Neuronal stem cell (in vitro differentiated cells): ENCODE data around the gene CAMTA1.

Experiments used
- DNase-seq: peaks from one replicate; pipeline ENCODE4 v3.0.0-alpha.2; 2013; ENCODE audit warnings: low spot score
- H2AFZ ChIP-seq: one replicate; pipeline ENCODE4 v1.6.1; 2013; ENCODE audit warnings: mild to moderate bottlenecking, low read length, inconsistent platforms
- H2AK5ac ChIP-seq: 2 replicates; pipeline ENCODE4 v1.6.1; 2013; ENCODE audit warnings: low read depth, mild to moderate bottlenecking, inconsistent platforms, low read length, moderate library complexity, mixed read lengths
- H2BK120ac ChIP-seq: 2 replicates; pipeline ENCODE4 v1.6.1; 2013; ENCODE audit warnings: low read depth, mild to moderate bottlenecking, inconsistent platforms, low read length, moderate library complexity, mixed read lengths
- H2BK12ac ChIP-seq: one replicate; pipeline ENCODE4 v1.6.1; 2013; ENCODE audit warnings: low read length, inconsistent platforms
- H2BK15ac ChIP-seq: 2 replicates; pipeline ENCODE4 v1.6.1; 2013; ENCODE audit warnings: mild to moderate bottlenecking, low read length, inconsistent platforms, mixed read lengths
- H2BK5ac ChIP-seq: one replicate; pipeline ENCODE4 v1.6.1; 2013; ENCODE audit warnings: inconsistent platforms, mild to moderate bottlenecking, low read length, moderate library complexity
- H3K14ac ChIP-seq: one replicate; pipeline ENCODE4 v1.6.1; 2013; ENCODE audit warnings: low read length, inconsistent platforms
- H3K18ac ChIP-seq: 2 replicates; pipeline ENCODE4 v1.6.1; 2013; ENCODE audit warnings: low read length, inconsistent platforms
- H3K23ac ChIP-seq: 2 replicates; pipeline ENCODE4 v1.6.1; 2013; ENCODE audit warnings: low read depth, mild to moderate bottlenecking, mixed read lengths, low read length, inconsistent platforms; ENCODE audit not compliant: poor library complexity
- H3K27ac ChIP-seq: replicated peaks from 3 replicates; pipeline ENCODE4 v1.5.1; 2013; ENCODE audit warnings: low read length, inconsistent platforms
- H3K27me3 ChIP-seq, 3 experiments: 2 replicates each; pipeline ENCODE4 v1.6.1; 2013; ENCODE audit warnings: low read length in 3 of 3, mild to moderate bottlenecking in 2 of 3, inconsistent platforms in 1 of 3, low read depth in 1 of 3, mixed read lengths in 1 of 3, moderate library complexity in 1 of 3; ENCODE audit not compliant: control insufficient read depth in 3 of 3, insufficient read depth in 3 of 3
- H3K36me3 ChIP-seq, 2 donors: replicated peaks in 1 of 2; 2 replicates each; pipeline ENCODE4 v1.6.1; 2013; ENCODE audit warnings: low read length in 2 of 2; ENCODE audit not compliant: control insufficient read depth in 2 of 2, insufficient read depth in 2 of 2
- H3K4ac ChIP-seq: 2 replicates; pipeline ENCODE4 v1.6.1; 2013; ENCODE audit warnings: inconsistent platforms, mild to moderate bottlenecking, low read length, moderate library complexity
- H3K4me1 ChIP-seq, 2 donors: 1 replicate in 1 of 2; 2 replicates in 1 of 2; pipeline ENCODE4 v1.6.1; 2013; ENCODE audit warnings: low read length in 2 of 2, low read depth in 1 of 2; ENCODE audit not compliant: control insufficient read depth in 2 of 2, insufficient read depth in 1 of 2
- H3K4me2 ChIP-seq: one replicate; pipeline ENCODE4 v1.6.1; 2013; ENCODE audit warnings: mild to moderate bottlenecking, low read length, inconsistent platforms; ENCODE audit not compliant: insufficient read depth, poor library complexity, severe bottlenecking
- H3K4me3 ChIP-seq, 2 donors: 2 replicates each; pipeline ENCODE4 v1.5.1; 2013; ENCODE audit warnings: low read length in 2 of 2, mild to moderate bottlenecking in 2 of 2, inconsistent platforms in 1 of 2, moderate library complexity in 1 of 2
- H3K79me1 ChIP-seq: one replicate; pipeline ENCODE4 v1.6.1; 2013; ENCODE audit warnings: low read depth, mild to moderate bottlenecking, inconsistent platforms, low read length, moderate library complexity
- H3K9ac ChIP-seq: one replicate; pipeline ENCODE4 v1.6.1; 2013; ENCODE audit warnings: mild to moderate bottlenecking, low read depth, low read length, inconsistent platforms; ENCODE audit not compliant: poor library complexity
- H3K9me3 ChIP-seq, 2 donors: replicated peaks in 1 of 2; 2 replicates each; pipeline versions ENCODE3 to v1.6.1; 2013; ENCODE audit warnings: low read length in 2 of 2, mild to moderate bottlenecking in 2 of 2, inconsistent platforms in 1 of 2, low read depth in 1 of 2, mixed read lengths in 1 of 2, moderate library complexity in 1 of 2; ENCODE audit not compliant: control insufficient read depth in 2 of 2, insufficient read depth in 1 of 2
- H4K8ac ChIP-seq: one replicate; pipeline ENCODE4 v1.6.1; 2013; ENCODE audit warnings: low read depth, mild to moderate bottlenecking, inconsistent platforms, low read length, moderate library complexity
- H4K91ac ChIP-seq: one replicate; pipeline ENCODE4 v1.6.1; 2013; ENCODE audit warnings: low read length, low read depth, mild to moderate bottlenecking, inconsistent platforms; ENCODE audit not compliant: poor library complexity
- WGBS, 2 donors: extraction: QIAGEN DNeasy Blood & Tissue Kit; methylation state at CpG; one replicate each; pipeline ENCODE4 v1.1.7; 2013; ENCODE audit warnings: missing lambda C conversion rate in 2 of 2, mixed read lengths in 1 of 2; ENCODE audit not compliant: insufficient read length in 2 of 2, insufficient replicate concordance in 1 of 2; ENCODE audit errors: extremely low coverage in 2 of 2; 5-methylcytosine and 5-hydroxymethylcytosine counted together

The CAMTA1 gene

DNA sequence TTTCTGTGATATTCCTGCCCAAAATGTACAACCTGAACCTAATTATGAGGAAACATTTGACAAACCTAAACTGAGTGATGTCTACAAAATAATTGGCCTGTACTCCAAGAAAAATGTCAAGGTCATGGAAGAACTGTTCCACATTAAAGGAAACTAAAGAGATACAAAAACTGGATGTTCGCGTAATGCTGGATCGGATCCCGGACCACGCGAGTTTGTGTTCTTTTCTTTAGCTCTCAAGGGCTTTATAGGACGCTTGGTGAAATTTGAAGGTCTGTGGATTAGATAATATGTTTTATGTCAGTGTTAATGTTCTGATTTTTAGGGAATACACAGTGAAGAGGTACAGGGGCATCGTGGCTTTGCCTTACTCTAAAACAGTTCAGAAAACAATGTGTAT is 400.5 kb downstream of the CAMTA1 start:
- no peak overlapping the region for H3K27ac ChIP-seq
- no peak overlapping the region for H2BK120ac ChIP-seq
- H4K8ac ChIP-seq: no peak overlapping the region
- H3K18ac ChIP-seq: no peak overlapping the region
- no peak overlapping the region for H3K4me2 ChIP-seq
- no peaks in the 10 kb centered on the region for H3K9me3 ChIP-seq
- H2AFZ ChIP-seq: no peak overlapping the region
- no peak overlapping the region for H2BK5ac ChIP-seq
- H2BK12ac ChIP-seq: no peak overlapping the region
- no peaks in the 10 kb centered on the region for H3K27me3 ChIP-seq
- no peak overlapping the region for H4K91ac ChIP-seq
- no peaks in the 10 kb centered on the region for H3K4me1 ChIP-seq
- no peaks in the 10 kb centered on the region for H3K79me1 ChIP-seq
- no peaks in the 10 kb centered on the region for H3K36me3 ChIP-seq
- no peak overlapping the region for H2BK15ac ChIP-seq
- no peak overlapping the region for H3K9ac ChIP-seq
- no peak overlapping the region for H3K4ac ChIP-seq
- no peak for DNase-seq
- WGBS, 2 donors: no CpG with 5 or more reads among the region's 8 CpGs
- no peak overlapping the region for H3K14ac ChIP-seq
- no peak overlapping the region for H3K23ac ChIP-seq
- H3K4me3 ChIP-seq: no peak overlapping the region
- no peak overlapping the region for H2AK5ac ChIP-seq

DNA sequence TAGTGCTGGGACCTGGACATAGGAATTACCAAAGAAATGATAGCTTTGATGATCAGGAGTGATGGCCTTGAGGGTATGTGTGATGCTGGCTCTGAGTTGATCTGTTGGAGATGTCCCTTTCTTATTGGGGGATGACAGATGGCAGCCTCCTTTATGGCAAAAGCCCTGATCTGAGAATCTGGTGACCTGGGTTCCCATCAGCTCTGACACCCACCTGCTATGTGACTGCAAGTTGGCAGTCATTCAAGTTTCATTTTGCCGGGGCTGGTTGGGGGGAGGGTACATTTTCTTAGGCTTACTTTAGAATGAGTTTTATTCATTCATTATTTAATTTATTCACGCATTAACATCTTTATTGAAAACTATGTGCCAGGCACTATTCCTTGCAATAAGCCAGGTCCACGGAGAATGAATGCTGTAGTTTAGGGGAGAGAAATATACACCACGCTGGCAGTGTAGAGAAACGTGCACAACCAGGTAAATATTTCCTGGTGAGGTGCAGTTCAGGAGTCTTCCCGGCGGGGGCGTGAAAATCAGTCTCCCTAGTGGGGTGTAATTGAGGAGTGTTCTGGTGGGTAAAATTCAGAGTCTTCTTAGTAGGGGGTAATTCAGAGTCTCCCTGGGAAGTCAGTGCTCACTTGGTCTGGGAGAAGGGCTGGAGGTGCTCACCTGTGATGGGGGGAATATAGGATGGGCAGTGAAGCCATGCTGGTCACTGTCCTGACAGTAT is 401.3 kb downstream of the CAMTA1 start:
- no peak overlapping the region for H3K18ac ChIP-seq
- H3K36me3 ChIP-seq: no peaks in the 10 kb centered on the region
- no peak overlapping the region for H2BK15ac ChIP-seq
- H2AFZ ChIP-seq: no peak overlapping the region
- no CpG with 5 or more reads among the region's 8 CpGs for WGBS, 2 donors
- no peak overlapping the region for H2AK5ac ChIP-seq
- H4K8ac ChIP-seq: no peak overlapping the region
- H3K27ac ChIP-seq: no peak overlapping the region
- no peaks in the 10 kb centered on the region for H3K4me1 ChIP-seq
- DNase-seq: no peak
- H3K14ac ChIP-seq: no peak overlapping the region
- H2BK12ac ChIP-seq: no peak overlapping the region
- H2BK5ac ChIP-seq: no peak overlapping the region
- H3K23ac ChIP-seq: no peak overlapping the region
- no peaks in the 10 kb centered on the region for H3K79me1 ChIP-seq
- no peak overlapping the region for H3K4me3 ChIP-seq
- H3K4me2 ChIP-seq: no peak overlapping the region
- no peak overlapping the region for H2BK120ac ChIP-seq
- H3K27me3 ChIP-seq: no peaks in the 10 kb centered on the region
- no peak overlapping the region for H4K91ac ChIP-seq
- H3K9me3 ChIP-seq: no peaks in the 10 kb centered on the region
- no peak overlapping the region for H3K4ac ChIP-seq
- H3K9ac ChIP-seq: no peak overlapping the region

DNA sequence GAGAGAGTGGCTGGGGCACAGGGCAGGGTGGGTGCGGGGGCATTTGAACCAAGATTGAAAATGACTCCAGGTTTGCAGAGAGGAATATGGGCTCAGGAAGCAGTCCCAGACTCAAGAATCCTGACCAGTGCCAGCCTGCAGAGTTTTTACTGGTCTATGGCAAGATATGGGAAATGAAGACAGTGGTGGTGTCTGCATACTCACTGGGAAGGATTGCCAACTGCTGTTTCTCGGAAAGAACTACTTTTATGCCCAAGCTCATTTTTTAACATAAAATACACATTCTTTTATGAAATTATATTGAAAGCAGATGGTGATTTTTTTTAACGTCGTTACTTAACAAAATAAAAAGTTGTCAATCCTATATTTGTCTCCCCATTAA is 401.8 kb downstream of the CAMTA1 start:
- H3K14ac ChIP-seq: no peak overlapping the region
- WGBS, 2 donors: no CpG with 5 or more reads among the region's 4 CpGs

DNA sequence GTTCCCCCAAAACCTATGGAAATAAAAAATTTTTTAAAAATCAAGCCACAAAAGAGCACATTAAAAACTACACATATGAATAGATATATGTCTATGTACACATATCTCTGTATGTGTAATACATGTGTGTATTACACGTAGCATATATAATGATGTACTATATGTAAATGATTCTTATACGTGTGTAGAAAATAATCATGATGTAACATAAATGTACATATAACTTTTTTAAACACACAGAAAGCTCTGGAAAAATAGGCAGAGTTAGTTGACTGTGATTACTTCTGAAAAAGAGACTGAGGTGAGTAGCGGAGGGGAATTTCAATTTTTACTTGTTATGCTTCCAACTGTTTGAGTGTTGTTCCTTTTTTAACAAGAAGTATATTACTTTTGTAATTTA is 405.0 kb downstream of the CAMTA1 start:
- Histone ChIP-seq H4K91ac (no peak overlapping the region), H2BK120ac (no peak overlapping the region), H3K27ac (no peak overlapping the region), H3K79me1 (no peaks in the 10 kb centered on the region), H2BK15ac (no peak overlapping the region), H3K18ac (no peak overlapping the region), H3K9me3 (no peaks in the 10 kb centered on the region), H3K36me3 (no peaks in the 10 kb centered on the region), H2BK12ac (no peak overlapping the region), H3K9ac (no peak overlapping the region), H4K8ac (no peak overlapping the region), H3K4ac (no peak overlapping the region), H3K4me2 (no peak overlapping the region), H3K4me1 (no peaks in the 10 kb centered on the region), H3K27me3 (peaks cover 0 to 4% (median 0%) of the 10 kb centered on the region in 3 experiments), H2BK5ac (no peak overlapping the region), H2AFZ (no peak overlapping the region), H3K4me3 (no peak overlapping the region), H3K23ac (no peak overlapping the region), H3K14ac (no peak overlapping the region), H2AK5ac (no peak overlapping the region)
- DNase-seq: no peak
- WGBS, 2 donors: no CpG with 5 or more reads among the region's 3 CpGs

More for the DNA sequence above, 401.8 kb downstream of the CAMTA1 start:
- Histone ChIP-seq H3K9me3 (no peaks in the 10 kb centered on the region), H3K27me3 (no peaks in the 10 kb centered on the region), H2BK5ac (no peak overlapping the region), H3K27ac (no peak overlapping the region), H2BK12ac (no peak overlapping the region), H2AK5ac (no peak overlapping the region), H2BK15ac (no peak overlapping the region), H3K4me1 (no peaks in the 10 kb centered on the region), H4K8ac (no peak overlapping the region), H2BK120ac (no peak overlapping the region), H3K4me2 (no peak overlapping the region), H3K79me1 (no peaks in the 10 kb centered on the region), H3K18ac (no peak overlapping the region), H4K91ac (no peak overlapping the region), H3K9ac (no peak overlapping the region), H3K23ac (no peak overlapping the region), H2AFZ (no peak overlapping the region), H3K4ac (no peak overlapping the region), H3K4me3 (no peak overlapping the region), H3K36me3 (no peaks in the 10 kb centered on the region)
- DNase-seq: no peak
